Testis (tissue), 2 donors: ENCODE measurements around the gene NUP42.

Experiments used
- CTCF ChIP-seq, 3 experiments: fragments of 450-650 bp in 2 of 3; fragments of 200-600 bp in 1 of 3; sonication (generic) in 1 of 3; IDR thresholded peaks; one replicate each; pipeline ENCODE4 v1.5.1; 2016 to 2019; ENCODE audit warnings: antibody characterized with exemption in 3 of 3, mild to moderate bottlenecking in 2 of 3, moderate library complexity in 1 of 3
- POLR2A ChIP-seq: fragments of 450-650 bp; IDR thresholded peaks from one replicate; pipeline ENCODE4 v1.6.1; 2017; ENCODE audit warnings: antibody characterized with exemption, mild to moderate bottlenecking, moderate library complexity

DNA sequence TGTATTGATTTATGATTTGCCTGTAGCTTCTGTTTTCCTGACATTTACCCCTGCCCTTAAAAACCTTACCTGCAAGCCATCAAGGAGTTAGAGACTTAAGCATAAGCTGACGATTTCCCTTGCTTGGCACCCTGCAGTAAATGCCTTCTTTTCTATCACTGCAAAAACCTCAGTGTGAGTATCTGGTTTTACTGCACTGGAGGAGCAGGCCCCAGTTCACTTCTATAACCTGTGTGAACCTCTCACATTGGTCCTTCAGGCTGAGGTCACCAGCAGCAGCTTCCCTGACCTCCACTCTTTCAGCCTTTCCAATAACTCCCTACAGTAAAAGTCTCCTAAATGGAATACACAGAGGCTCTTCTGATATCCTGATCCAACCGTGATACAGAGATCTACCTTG, 30.5 kb downstream of the NUP42 start:
- TF ChIP-seq CTCF (IDR thresholded peaks at IDR 0.05) (no peak), POLR2A (no peak)
